Measurements from ENCODE around the gene CETN2. TPM values are rescaled to one million over a fixed set of nuclear protein-coding genes. Genes with fewer than 3 reads are reported as not detected.

CETN2 gene
- total and polyA plus RNA-seq, 2 donors (not counting 3 experiments of a cell fraction or from before 2014, with no cell fraction given), result 15.4 to 28.2 TPM

GRCh38 chrX:152878976-152879755 lies 48.6 kb upstream of the CETN2 start:
- Histone ChIP-seq H3K36me3 (ENCODE audit: control insufficient read depth in 2 of 2, extremely low read depth in 1 of 2, insufficient read depth in 2 of 2, low read length in 2 of 2) (no peaks in the 10 kb centered on the region), H3K9me1 (replicated peaks; ENCODE audit: control insufficient read depth, extremely low read depth, insufficient read depth, low read length) (no peaks in the 10 kb centered on the region), H3K4me2 (ENCODE audit: insufficient read depth, low read length) (no peak overlapping the region), H3K9me3 (replicated peaks; ENCODE audit: control insufficient read depth, insufficient read depth, low read length) (no peaks in the 10 kb centered on the region), H3K4me3 (replicated peaks in 1 of 3; ENCODE audit: insufficient read depth in 1 of 3, low read depth in 1 of 3, low read length in 3 of 3) (no peak overlapping the region), H3K4me1 (ENCODE audit: control insufficient read depth, extremely low read depth, insufficient read depth, low read length) (no peaks in the 10 kb centered on the region), H4K20me1 (replicated peaks; ENCODE audit: control insufficient read depth, extremely low read depth, insufficient read depth, low read length) (no peaks in the 10 kb centered on the region), H3K27me3 (ENCODE audit: control insufficient read depth in 2 of 2, insufficient read depth in 2 of 2, low read length in 2 of 2) (no peaks in the 10 kb centered on the region), H3K27ac (ENCODE audit: insufficient read depth, low read depth, low read length) (no peak overlapping the region), H3K9ac (replicated peaks; ENCODE audit: extremely low read depth, insufficient read depth, low read length) (no peak overlapping the region), H3K79me2 (ENCODE audit: control insufficient read depth, insufficient read depth, low read length) (no peaks in the 10 kb centered on the region), H2AFZ (ENCODE audit: low read depth, low read length) (no peak overlapping the region)
- POLR2A ChIA-PET, result no interaction called here
- TF ChIP-seq POLR2A (IDR thresholded peaks at IDR 0.05; ENCODE audit: low read depth, low read length), result no peak
- no peak for TF ChIP-seq MYC (IDR thresholded peaks at IDR 0.05; ENCODE audit: low read depth, low read length)
- no peak for TF ChIP-seq FOS (IDR thresholded peaks at IDR 0.05; ENCODE audit: borderline replicate concordance, insufficient read depth, low read length)
- no peak for TF ChIP-seq JUN (IDR thresholded peaks at IDR 0.05; ENCODE audit: borderline replicate concordance, insufficient read depth, insufficient read length, low read depth)
- TF ChIP-seq EZH2 (IDR thresholded peaks at IDR 0.05; ENCODE audit: borderline replicate concordance, low read depth, low read length, severe bottlenecking), result no peak
- no peak for TF ChIP-seq GATA2 (IDR thresholded peaks at IDR 0.05; ENCODE audit: insufficient read depth, insufficient read length, low read depth, low read length)
- no peak for TF ChIP-seq MAX (IDR thresholded peaks at IDR 0.05; ENCODE audit: insufficient read depth, insufficient read length)
- TF ChIP-seq POLR2AphosphoS5 (IDR thresholded peaks at IDR 0.05; ENCODE audit: insufficient read depth, low read depth, low read length), result no peak
- TF ChIP-seq CTCF (IDR thresholded peaks at IDR 0.05; ENCODE audit: extremely low read depth in 1 of 2, insufficient read depth in 1 of 2, low read depth in 1 of 2, low read length in 2 of 2), result no peak
- intact Hi-C loops (cut with micrococcal nuclease), result no loop called here
- no peak for FAIRE-seq
- CTCF ChIA-PET, result no interaction called here
- DNase-seq (ENCODE audit: low read depth, low spot score), result no peak
- no TSS peak for BruUV-seq (replicated peaks)
- dilution Hi-C loops (cut with MboI; ENCODE audit: extremely low pct_ligation_motif_present, low sequenced_read_pairs), result no loop called here
